DMS 273 treated with DMSO at 0.1 percent for 48 hours (cell line): Measurements from ENCODE around the gene P2RY6.

Experiments used
- DNase-seq: peaks from one replicate; lab custom pipeline; 2025; lab: John Stamatoyannopoulos, UW

Gene P2RY6

DNA sequence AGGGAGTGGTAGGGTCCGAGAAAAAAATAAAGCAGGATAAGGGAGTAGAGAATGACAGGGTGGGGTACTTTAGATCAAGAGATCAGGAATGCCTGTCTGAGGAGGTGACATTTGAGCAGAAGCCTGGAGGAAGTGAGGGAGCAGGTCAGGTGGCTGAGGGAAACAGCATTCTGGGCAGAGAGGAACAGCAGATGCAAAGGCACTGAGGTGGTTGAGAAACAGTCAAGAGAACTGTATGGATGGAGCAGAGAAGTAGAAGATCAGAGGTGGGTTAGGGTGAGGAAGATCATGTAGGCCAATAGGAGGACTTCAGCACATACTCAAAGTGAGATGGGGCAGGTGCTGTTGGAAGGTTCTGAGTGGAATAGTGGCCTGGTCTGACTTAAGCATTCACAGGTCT is 44.3 kb downstream of the P2RY6 start:
- DNase-seq, result no peak

GRCh38 chr11:73317373-73317772 is 45.2 kb downstream of the P2RY6 start:
- DNase-seq, result no peak

- DNase-seq, result no peak
These were observed 45.7 kb downstream of the P2RY6 start for GRCh38 chr11:73317803-73318202.

- DNase-seq, result no peak
These were observed 46.4 kb downstream of the P2RY6 start for GRCh38 chr11:73318501-73319011.

GRCh38 chr11:73320763-73321603 is 48.8 kb downstream of the P2RY6 start:
- no peak for DNase-seq

DNA sequence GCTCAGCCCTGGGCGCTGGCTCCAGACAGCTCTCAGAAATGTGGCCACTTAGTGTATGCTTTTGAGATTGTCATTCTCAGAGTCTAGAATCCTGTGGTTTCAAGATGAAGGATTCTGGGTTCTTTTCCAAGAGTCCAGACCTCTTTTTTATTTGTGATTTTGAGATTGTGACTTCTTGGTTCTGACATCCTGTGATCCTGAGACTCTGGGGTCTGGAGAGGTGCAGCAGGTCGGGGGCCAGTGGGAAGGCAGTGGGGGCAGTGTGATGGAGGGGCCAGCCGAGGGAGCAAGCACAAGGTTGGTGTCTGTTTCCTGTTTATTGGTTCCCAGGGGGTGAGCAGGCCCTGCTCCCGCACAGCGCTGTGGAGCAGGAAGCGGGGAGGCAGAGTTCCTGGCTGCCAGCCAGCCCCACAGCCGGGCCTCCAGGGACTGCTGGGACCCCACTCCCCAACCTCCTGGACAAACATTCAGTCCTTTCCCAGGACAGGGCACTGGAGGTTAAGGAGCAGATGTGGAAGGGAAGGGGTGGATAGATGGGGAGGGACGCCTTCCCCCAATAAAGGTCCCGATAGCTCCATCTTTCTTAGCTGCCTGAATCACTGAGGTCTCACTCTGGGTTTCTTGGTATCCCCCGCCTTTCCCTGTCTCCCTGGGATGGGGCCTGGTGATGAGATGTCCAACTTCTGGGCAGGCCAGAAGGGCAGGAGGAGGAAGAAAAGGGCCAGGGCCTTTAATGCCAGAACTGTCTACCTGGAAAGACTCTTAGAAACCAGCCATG is 49.7 kb downstream of the P2RY6 start:
- no peak for DNase-seq

DNA sequence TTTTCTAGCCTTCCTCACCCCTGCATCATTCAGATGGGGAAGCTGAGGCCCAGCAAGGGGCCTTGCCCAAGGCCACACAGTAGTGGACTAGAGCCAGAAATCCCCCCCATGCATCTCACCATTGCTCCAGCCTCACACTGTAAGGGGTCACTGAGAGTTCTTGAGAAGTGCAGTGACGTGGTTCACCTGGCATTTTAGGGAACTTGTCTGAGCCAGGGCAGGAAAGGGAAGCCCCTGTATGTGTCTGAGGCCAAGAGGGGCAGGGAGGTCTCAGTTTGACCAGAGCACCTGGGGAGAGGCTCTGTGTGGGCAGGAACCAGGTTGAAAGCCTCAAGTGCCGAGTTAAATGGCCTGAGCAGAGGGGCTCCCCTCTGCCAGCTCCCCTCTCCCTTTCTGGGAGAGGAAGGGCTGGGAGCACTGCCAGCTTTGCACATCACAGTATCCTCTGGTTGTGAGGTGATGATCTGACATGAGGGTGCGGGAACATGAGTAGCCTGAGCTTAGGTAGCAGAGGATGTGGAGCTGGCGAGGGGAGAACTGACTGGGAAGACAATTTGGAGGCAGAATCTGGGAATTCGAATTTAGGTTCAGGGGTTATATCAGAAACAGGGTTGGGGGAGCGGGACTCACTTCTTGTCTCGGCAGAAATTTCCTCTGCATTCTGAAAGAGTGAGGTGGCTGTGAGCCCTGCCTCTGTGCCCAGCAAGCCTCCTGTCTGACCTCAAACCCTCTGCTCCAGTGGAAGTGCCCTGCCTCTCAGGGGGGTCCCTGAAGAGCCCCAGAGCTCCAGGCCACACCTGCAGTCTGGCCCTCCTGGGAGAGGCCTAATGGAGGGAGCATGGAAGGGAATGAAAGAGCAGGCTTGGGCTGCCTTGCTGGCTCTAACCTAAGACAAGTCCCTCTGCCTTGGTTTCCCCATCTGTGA is 50.5 kb downstream of the P2RY6 start:
- no peak for DNase-seq

DNA sequence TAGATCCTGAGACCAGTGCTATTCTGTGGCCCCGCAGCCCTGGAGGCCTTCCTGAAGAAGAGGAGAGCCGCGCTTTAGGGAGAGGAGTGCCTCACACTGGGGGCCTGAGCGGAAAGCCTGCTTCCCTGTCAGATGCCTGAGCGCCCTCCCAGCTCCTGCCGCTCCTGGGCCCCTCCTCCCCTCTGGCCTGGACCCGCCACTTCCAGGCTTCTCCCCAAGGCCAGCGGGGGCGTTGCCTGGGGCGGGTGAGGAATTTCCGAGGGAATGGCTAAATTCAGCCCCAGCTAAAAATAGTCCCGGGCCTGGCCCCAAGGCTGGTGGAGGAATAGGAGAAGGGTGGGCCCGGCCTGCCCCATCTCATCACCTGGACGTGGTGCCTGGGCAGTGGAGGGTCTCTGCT is 51.3 kb downstream of the P2RY6 start:
- DNase-seq, result no peak

DNA sequence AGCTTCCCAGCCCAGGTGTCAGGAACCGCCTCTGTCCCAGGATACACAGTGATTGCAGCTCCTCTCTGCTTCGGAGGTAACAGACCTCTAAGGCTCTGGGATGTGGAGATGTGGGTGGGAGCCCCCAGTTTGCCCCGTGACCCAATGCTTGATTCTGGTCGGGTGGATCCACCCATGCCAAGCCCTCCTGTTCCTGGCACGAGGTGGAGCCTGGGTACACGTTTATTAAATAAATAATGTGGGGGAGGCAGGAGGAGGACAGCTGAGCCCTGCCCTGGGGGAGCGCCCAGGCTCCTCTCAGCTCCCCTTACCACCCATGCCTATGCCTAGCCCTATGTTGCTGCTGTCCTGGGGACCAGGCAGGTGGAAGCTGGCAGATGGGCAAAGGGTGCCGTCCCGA is 52.0 kb downstream of the P2RY6 start:
- DNase-seq, result no peak

DNA sequence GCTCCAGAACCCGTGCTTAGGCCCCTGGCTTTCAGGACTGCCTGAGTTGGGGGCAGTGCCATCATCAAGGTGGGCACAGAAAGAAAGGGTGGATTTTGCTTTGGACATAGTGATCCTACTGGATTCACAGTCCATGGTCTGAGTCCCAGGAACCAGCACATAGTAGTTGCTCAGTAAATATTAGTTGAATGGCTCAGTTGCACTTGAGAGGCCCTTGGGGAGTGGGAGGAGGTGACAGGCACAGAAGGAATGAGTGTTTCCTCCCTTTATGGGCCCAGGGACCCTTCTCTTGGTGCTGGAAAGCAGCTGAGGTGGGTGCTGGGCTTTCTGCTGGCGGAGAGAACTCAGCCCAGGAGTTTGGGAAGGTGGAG is 52.5 kb downstream of the P2RY6 start:
- DNase-seq, result no peak

DNA sequence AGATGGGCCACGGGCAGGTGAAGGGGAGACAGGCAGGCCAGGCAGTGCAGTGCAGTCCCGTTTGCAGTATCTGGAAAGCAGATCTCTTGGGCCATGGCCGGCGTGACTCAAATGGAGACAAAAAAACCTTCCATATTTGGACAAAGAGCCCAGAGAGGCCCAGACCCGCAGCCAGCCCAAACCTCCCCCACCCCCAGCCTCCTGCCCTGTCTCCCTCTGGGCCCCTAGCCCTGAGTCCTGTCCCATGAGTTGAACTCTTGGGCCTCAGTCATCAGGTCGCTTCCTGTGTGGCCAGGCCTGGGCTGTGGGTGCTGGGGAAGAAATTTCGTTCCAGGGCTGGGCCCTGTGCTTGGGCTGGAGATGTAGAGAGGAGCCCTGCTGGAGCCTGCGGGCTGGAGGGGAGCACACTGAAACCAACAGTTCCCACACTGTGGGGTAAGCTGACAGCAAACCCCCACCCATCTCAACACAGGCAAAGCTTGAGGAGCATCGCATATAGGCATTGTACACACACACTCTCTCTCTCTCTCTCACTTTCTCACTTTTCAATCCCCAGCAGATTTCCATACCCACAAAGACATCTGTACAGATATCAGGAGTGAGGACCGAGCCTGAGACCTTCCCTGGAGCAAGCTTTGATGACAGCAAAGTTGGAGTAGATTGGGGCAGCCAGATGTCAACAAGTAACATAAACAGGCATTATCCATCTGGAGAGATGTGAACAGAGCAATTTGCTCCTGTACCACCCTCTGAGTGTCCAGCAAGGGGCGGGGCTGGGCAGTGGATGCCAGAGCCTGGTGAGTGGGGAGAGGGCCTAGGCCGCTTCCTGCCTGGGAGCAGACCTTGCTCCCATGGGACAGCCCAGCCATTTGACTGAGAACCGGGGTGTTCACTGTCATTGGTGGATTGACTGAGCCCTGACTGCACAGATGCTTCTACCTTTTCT is 53.2 kb downstream of the P2RY6 start:
- peak; percentile 95 for DNase-seq

- DNase-seq, result no peak
These were observed 55.0 kb downstream of the P2RY6 start for GRCh38 chr11:73326929-73327811.

GRCh38 chr11:73327812-73328364 is 55.8 kb downstream of the P2RY6 start:
- DNase-seq, result no peak

DNA sequence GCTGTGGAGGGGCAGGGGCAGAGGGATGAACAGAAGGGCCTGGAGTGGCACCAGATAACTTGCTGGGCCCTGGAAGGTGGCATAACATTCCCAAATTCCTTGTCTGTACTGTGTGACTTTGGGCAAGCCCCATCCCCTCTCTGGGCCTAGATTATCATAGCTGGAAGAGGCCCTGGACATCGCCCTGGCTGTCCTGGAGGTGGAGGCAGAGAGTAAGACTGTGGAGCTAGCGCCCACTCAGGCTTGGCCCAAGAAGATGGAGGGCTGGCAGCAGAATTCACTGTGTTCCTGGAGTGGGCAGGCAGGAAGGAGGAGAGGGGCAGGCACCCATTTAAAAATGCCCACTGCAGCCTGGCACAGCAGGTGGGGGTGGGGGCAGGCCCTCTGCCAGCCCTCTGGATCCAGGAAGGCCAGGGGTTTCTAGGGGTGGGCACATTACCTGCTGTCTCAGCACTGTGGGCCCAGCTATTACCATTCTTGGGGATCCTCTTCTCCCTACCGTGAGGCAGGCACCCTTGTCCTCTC is 58.5 kb downstream of the P2RY6 start:
- no peak for DNase-seq

DNA sequence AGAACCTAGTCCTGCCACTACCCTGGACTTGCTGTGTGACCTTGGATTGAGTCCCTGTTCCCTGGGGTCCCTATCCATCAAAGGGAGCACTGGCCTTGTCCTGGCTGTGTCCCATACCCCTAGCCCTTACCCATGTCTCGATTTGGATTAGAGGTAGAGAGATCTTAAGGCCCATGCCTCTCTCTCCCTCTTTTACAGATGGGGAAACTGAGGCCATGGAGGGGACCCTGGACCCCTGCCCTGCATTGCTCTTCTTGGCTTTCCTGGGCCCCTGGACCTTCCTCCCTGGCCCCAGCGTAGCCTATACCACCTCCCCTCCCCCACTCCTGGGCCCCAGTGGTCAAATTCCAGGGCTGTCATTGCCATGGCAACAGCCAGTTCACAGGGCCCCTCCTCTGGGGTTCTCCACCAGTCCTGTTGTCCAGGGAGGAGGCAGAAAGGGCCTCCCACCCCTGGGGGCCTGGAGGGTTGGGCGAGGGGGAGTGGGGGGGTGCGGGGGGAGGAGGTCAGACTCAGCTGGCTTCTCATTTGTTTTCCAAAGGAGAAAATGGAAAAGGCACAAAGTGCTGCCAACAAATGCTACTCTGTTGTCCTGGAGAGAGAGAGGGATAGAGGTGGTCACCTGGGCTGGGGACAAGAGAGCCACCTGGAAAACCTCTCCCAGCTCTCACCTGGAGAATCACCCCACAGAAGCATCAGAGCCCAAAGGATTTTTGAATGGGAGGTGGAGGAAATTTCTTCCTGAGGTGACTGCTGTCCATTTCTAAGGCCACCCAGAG is 59.2 kb downstream of the P2RY6 start:
- DNase-seq, result no peak

DNA sequence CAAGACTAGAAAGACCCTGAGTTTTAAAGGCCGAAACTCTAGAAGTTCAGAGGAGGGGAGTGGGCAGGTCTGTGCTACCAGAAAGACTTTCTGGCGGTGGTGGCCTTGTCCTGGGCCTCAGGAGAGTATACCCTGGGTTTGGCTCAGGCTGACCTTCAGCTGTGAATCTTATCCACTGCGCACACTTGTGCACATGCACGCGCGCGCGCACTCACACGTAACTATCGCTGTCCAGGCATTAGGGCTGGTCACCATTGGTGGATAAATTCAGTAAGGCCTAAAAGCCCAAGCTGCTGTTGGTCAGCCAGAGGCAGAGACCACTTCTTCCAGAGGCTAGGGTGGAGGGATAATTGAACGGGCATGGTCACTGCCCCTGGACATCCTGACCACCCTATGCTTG is 61.0 kb downstream of the P2RY6 start:
- DNase-seq, result no peak

DNA sequence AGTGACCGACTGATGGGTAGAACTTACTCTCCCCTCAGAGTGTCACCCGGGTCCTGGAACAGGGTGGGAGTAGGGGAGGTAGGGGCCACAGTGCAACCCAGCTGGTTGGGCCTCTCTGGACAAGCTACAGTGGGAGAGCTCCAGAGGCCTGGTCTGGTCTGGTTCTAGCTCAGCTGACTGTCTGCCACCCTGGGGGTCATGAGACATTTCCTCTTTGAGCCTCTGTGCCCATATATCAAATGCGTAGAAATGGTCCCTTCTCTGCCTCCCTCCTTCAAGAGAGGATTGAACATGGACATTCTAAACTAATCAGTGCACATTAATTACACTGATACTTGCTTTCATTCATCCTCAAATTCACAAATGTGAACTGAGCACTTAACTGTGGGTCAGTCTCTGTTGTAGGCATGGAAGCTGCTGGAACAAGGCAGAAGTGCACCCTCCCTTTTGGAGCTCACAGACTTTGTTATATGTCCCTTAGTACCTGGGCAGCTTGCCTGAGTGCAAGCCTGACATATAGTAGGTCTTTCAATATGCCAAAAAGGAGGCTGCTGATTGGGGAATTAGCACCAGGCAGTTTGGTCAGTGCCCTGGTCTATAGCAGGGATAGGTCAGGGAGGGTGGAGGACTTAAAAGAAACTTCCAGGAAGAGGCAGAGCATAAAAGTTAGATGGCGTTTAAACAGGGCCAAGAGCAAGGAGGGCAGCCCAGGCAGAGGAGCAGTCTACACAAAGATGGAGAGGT is 61.7 kb downstream of the P2RY6 start:
- no peak for DNase-seq
